HUES48 (cell line): ENCODE results near the gene GPC6.

Experiments used
- H3K27ac ChIP-seq: one replicate; pipeline ENCODE4 v1.7.0; 2013; ENCODE audit warnings: low read depth, low read length, inconsistent platforms
- H3K27me3 ChIP-seq: 2 replicates; pipeline ENCODE4 v1.6.1; 2013; ENCODE audit warnings: mild to moderate bottlenecking, low read length; ENCODE audit not compliant: control insufficient read depth, insufficient read depth
- H3K36me3 ChIP-seq: 2 replicates; pipeline ENCODE4 v1.6.1; 2013; ENCODE audit warnings: low read length; ENCODE audit not compliant: control insufficient read depth, insufficient read depth
- H3K4me1 ChIP-seq: 2 replicates; pipeline ENCODE4 v1.6.1; 2013; ENCODE audit warnings: mild to moderate bottlenecking, low read length; ENCODE audit not compliant: control insufficient read depth, insufficient read depth
- H3K4me3 ChIP-seq: 2 replicates; pipeline ENCODE4 v1.5.1; 2013; ENCODE audit warnings: mild to moderate bottlenecking, low read depth, low read length
- H3K9ac ChIP-seq: 2 replicates; pipeline ENCODE4 v1.6.1; 2013; ENCODE audit warnings: mild to moderate bottlenecking, low read depth, low read length, moderate library complexity
- H3K9me3 ChIP-seq: 2 replicates; pipeline ENCODE4 v1.6.1; 2013; ENCODE audit warnings: low read length; ENCODE audit not compliant: control insufficient read depth, insufficient read depth

GPC6 gene

GRCh38 chr13:93709506-93710244 is 483.1 kb downstream of the GPC6 start:
- H3K27me3 ChIP-seq, result no peaks in the 10 kb centered on the region
- H3K4me3 ChIP-seq, result no peak overlapping the region
- no peak overlapping the region for H3K9ac ChIP-seq
- H3K4me1 ChIP-seq, result peaks cover 1% of the 10 kb centered on the region; the same call in 1 of the 2 replicates
- 0 out of 2 replicates have a peak, but pooled peaks cover 1% of the 10 kb centered on the region for H3K9me3 ChIP-seq
- H3K27ac ChIP-seq, result no peak overlapping the region
- H3K36me3 ChIP-seq, result no peaks in the 10 kb centered on the region

- no peaks in the 10 kb centered on the region for H3K36me3 ChIP-seq
- no peak overlapping the region for H3K27ac ChIP-seq
- no peak overlapping the region for H3K9ac ChIP-seq
- no peak overlapping the region for H3K4me3 ChIP-seq
- no peaks in the 10 kb centered on the region for H3K4me1 ChIP-seq
- 0 out of 2 replicates have a peak, but pooled peaks cover 4% of the 10 kb centered on the region for H3K9me3 ChIP-seq
- no peaks in the 10 kb centered on the region for H3K27me3 ChIP-seq
Measured at GRCh38 chr13:93714171-93714570, 487.6 kb downstream of the GPC6 start.

- Histone ChIP-seq H3K36me3 (no peaks in the 10 kb centered on the region), H3K9ac (no peak overlapping the region), H3K27ac (no peak overlapping the region), H3K9me3 (0 out of 2 replicates have a peak, but pooled peaks cover 4% of the 10 kb centered on the region), H3K4me1 (no peaks in the 10 kb centered on the region), H3K27me3 (no peaks in the 10 kb centered on the region), H3K4me3 (no peak overlapping the region)
Measured at GRCh38 chr13:93715866-93716265, 489.3 kb downstream of the GPC6 start.

DNA sequence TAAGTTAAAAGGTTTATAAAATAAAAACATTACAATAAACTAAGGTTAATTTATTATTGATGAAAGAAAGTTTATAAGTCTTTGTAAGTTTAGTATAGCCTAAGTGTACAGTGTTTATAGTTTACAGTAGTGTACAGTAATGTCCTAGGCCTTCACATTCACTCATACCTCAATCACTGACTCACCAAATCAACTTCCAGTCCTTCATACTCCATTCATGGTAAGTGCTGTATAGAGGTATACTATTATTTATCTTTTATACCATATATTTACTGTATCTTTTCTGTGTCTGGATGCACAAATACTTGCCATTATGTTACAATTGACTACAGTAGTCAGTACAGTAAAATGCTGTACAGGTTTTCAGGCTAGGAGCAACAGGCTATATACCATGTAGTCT is 490.0 kb downstream of the GPC6 start:
- Histone ChIP-seq H3K27me3 (no peaks in the 10 kb centered on the region), H3K9ac (no peak overlapping the region), H3K9me3 (0 out of 2 replicates have a peak, but pooled peaks cover 4% of the 10 kb centered on the region), H3K4me3 (no peak overlapping the region), H3K36me3 (no peaks in the 10 kb centered on the region), H3K4me1 (no peaks in the 10 kb centered on the region), H3K27ac (no peak overlapping the region)

DNA sequence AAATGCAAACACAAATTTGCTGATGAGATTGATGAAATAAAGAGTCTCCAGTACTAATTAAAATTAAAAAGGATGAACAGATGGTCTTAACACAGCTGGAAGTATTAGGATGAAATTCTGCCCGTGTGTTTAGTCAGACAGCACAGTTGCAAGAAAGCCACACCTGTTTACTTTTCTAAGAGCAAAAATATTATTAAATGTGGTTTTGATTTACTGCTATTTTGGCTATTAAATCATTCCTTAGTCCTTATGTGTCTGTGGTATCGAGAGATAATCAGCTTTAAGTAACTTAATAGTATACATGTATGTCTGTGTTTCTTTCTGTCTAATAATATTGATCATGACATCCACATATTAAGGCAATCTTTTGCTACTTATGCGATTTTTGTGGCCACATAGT is 494.9 kb downstream of the GPC6 start:
- Histone ChIP-seq H3K27me3 (no peaks in the 10 kb centered on the region), H3K36me3 (no peaks in the 10 kb centered on the region), H3K9ac (no peak overlapping the region), H3K9me3 (no peaks in the 10 kb centered on the region), H3K27ac (no peak overlapping the region), H3K4me1 (peaks cover 8% of the 10 kb centered on the region; the same call in 1 of the 2 replicates), H3K4me3 (no peak overlapping the region)

DNA sequence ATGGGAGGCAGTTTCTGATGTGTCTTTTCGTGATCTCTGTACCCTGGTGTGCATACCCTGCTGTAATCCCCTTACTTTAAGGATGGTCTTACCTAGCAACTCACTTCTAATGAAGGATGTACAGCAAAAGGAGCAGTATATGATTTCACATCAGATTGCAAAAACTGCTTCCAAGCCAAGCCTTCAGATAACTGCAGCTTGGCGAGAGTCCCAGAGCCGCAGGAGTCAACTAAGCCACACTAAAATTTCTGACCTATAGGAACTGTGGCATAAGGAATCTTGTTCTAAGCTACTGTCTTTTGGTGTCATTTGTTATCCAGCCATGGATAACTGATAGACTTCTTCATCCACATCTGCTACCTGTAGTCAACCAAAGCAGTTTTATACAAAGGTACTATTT is 496.7 kb downstream of the GPC6 start:
- Histone ChIP-seq H3K4me3 (no peak overlapping the region), H3K27ac (no peak overlapping the region), H3K27me3 (no peaks in the 10 kb centered on the region), H3K36me3 (no peaks in the 10 kb centered on the region), H3K4me1 (peaks cover 19% of the 10 kb centered on the region; the same call in 1 of the 2 replicates), H3K9ac (no peak overlapping the region), H3K9me3 (no peaks in the 10 kb centered on the region)

DNA sequence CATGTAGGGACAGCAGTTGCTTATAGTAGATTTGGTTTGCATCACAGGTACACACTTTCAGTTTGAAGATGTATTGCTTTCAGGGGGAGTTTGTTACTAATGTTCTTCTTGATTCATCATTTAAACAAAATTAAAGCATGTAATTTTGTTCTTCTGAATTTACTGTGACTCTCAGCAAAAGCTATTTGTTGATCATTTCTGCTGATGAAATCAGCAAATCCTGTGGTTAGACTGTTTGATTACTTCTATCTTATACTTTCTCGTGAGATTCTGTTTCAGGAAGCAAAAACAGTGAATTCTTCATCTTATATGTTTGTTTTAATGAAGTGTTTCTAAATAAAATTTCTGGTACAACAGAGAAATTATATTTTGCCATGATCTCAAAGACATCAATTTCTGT is 497.6 kb downstream of the GPC6 start:
- Histone ChIP-seq H3K9ac (no peak overlapping the region), H3K9me3 (no peaks in the 10 kb centered on the region), H3K36me3 (no peaks in the 10 kb centered on the region), H3K27ac (no peak overlapping the region), H3K4me1 (peaks cover 19% of the 10 kb centered on the region; the same call in 1 of the 2 replicates), H3K27me3 (no peaks in the 10 kb centered on the region), H3K4me3 (no peak overlapping the region)

GRCh38 chr13:93726173-93726957 is 499.8 kb downstream of the GPC6 start:
- peaks cover 19% of the 10 kb centered on the region; the same call in 1 of the 2 replicates for H3K4me1 ChIP-seq
- no peak overlapping the region for H3K4me3 ChIP-seq
- no peaks in the 10 kb centered on the region for H3K36me3 ChIP-seq
- no peaks in the 10 kb centered on the region for H3K27me3 ChIP-seq
- no peak overlapping the region for H3K27ac ChIP-seq
- no peaks in the 10 kb centered on the region for H3K9me3 ChIP-seq
- H3K9ac ChIP-seq, result no peak overlapping the region

DNA sequence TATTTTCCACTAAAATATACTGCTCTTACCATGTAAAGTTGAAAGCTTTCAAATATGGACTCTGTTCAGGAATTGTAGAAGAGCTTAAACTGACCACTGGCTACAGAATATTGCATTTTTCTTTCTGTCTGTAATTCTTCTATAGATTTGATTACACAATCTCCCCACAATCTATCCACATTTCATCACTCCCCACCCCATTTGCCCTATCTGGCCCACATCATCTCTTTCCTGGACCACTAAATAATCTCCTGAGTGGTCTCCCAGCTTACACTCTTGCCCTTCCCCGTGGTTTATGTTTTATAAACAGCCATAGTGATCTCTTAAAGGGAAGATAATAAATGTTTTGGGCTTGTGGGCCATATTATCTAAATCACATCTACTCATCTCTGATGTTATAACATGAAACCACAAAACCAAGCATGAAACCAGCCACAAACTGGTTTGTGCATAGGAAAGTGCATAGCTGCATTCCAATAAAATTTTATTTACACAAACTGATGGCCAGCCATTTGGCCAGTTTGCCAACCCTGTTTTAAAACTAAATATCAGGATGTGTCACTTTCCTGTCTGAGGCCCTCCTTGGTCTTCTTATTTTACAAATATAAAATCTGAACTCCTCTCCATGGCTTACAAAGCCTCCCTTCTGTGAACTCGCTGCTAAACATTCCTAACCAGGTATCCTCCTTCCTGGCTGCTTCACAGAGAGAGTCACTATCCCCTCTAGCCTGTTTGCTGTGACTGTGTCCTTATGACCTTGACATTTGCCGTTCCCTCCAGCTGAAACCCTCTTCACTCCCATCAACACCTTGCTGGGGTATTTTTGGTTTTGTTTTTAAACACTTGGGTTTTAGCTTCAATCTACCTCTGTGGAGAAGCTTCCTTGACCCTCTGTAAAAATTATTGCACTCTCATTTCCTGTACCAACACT is 500.9 kb downstream of the GPC6 start:
- no peaks in the 10 kb centered on the region for H3K9me3 ChIP-seq
- no peak overlapping the region for H3K27ac ChIP-seq
- H3K36me3 ChIP-seq, result no peaks in the 10 kb centered on the region

GRCh38 chr13:93729383-93729782 is 502.8 kb downstream of the GPC6 start:
- Histone ChIP-seq H3K4me3 (no peak overlapping the region), H3K27me3 (no peaks in the 10 kb centered on the region), H3K9ac (no peak overlapping the region), H3K27ac (no peak overlapping the region), H3K36me3 (no peaks in the 10 kb centered on the region), H3K4me1 (peaks cover 19% of the 10 kb centered on the region; the same call in 1 of the 2 replicates), H3K9me3 (no peaks in the 10 kb centered on the region)

More for the DNA sequence above, 500.9 kb downstream of the GPC6 start:
- no peak overlapping the region for H3K9ac ChIP-seq
- H3K4me3 ChIP-seq, result no peak overlapping the region
- H3K27me3 ChIP-seq, result no peaks in the 10 kb centered on the region
- H3K4me1 ChIP-seq, result peaks cover 19% of the 10 kb centered on the region; the same call in 1 of the 2 replicates
